ENCODE measurements around the gene EPHB6.

The EPHB6 gene

DNA sequence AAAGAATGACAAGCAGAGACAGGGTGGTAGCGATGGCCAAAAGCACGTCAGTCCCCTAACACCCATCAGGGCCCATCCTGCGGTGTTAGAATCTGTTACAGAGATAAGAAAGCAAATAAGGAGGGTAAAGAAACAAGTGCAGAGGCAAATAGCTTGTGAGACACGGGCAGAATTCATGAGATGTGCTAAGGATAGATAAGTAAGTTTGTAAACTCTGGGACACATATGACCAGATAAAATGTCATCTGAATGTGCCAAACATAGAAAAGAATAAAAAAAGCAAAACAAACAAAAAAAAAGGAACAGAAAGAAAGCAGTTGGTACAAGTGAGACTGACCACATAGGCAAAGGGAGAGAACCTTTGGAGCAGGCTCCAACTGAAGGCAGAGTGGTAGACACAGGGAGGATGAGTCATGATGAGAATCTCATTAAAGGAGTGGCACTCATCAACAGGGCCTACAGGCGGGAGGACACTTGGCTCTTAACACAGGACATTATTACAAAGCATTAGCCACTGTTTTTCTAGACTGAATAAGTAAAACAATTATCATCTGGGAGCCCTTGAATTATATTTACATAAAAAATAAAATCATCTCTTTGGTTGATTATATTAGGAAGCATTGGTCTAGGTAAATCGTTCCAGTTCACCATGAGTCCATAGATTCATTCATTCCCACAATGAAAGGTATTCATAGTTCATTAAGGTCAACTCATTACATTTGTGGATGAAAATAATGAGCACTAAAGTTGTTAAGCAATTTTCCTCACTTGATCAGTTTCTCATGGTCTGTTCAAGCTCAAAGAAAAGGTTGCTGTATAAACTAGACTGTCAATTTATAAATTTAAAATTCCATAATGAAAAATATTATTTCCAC lies 21.5 kb upstream of the EPHB6 start:
- no peak for DNase-seq

DNA sequence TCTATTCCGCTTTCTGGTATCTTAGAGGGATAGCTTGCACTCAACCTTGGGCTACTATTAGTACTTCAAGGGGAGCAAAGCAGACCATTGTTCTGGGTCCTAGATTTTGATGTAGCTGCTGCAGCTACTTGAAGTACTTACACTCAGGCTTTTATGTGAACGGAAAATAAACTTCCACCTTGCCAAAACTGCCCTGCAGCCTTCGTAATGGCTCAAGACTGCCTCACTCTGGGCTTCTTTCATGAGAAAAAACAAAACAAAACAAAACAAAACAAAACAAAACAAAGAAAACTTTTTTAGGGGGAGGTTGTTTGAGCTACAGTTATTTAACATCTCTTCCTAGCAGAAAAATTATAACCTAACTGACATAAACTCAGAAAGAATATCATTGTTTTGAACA lies 19.4 kb upstream of the EPHB6 start:
- DNase-seq, result no peak

DNA sequence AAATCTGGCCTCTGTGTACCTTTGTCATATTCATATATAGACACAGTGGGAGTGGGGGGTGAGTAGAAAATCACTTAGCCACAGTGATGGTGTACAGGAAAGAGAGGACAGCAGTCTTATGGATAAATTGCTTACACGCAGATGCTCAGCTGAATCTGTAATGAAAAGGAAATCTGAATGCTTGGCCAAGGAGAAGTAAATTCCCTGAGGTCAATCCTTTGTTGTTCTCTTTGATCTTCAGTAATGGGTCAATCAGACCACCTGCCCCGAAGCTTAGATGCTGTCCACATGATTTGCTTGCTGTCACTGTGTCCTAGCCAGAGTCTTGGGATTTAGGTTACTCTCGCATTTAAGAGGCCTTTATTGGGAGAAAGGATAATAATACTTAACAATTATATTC lies 18.4 kb upstream of the EPHB6 start:
- DNase-seq, result no peak

- DNase-seq, result no peak
Measured at GRCh38 chr7:142838461-142839213, 16.2 kb upstream of the EPHB6 start.

DNA sequence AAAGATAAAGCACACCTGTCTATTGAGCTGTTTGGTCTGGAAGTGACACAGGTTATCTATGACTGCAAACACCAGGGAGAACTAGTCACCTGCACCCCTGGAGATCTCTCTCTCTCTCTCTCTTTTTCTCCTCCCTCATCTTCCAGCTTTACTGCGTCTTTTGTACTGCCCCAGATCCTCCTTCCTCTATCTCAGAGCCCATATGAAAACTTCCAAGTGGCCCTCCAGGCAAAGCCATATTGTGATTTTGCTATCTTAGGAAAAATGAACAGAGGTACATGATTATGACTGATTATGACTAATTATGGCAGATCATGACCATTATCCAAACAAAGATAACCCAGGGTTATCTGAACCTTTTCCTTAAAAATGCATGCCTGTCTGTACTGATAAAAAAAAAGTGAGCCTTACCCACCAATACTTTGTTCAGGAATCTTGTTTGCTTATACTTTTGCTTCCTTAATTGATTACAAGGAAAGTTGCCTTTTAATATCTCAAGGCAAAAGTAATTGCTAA lies 12.6 kb upstream of the EPHB6 start:
- DNase-seq, result no peak

GRCh38 chr7:142847353-142847752 lies 7.5 kb upstream of the EPHB6 start:
- no peak for DNase-seq

- no peak for DNase-seq
Measured at GRCh38 chr7:142851269-142851668, 3.6 kb upstream of the EPHB6 start.

- no peak for DNase-seq
Measured at GRCh38 chr7:142851919-142852318, 3.0 kb upstream of the EPHB6 start.

- DNase-seq, result no peak
Measured at GRCh38 chr7:142853739-142854371, 1.0 kb upstream of the EPHB6 start.

DNA sequence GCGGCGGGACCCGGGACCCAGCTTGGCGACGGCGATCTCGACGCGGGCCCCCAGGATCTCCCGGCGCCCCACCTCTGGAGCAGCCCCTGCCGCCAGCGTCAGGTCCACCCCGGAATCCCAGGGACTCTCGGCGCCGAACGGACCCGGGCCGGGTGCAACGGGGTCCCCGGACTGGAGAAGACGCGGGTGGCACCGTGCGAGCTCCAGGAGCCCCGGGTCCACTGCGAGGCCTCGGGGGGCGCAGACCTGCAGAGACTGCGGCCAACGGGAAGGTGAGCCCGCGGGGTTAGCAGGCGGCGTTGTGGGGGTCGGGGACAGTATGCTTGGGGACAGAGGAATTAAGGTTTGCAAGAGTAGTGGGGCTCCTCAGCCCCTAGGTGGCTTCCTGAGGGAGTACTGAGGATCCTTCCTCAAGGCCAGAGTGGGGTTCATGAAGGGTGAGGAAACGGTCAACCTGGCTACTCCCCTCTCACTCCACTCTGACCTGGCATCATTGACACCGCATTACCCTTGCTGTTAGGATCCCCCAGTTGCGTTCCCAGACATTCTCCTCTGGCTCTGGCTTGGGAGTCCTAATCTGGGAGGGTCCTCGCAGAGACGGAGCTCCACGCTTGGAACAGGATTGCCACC lies 353 bp downstream of the EPHB6 start:
- DNase-seq, result no peak

- DNase-seq, result no peak
Measured at GRCh38 chr7:142855756-142856564, 1.1 kb downstream of the EPHB6 start.

- DNase-seq, result no peak
Measured at GRCh38 chr7:142856565-142857245, 1.8 kb downstream of the EPHB6 start.

- no peak for DNase-seq
Measured at GRCh38 chr7:142857625-142858024, 2.7 kb downstream of the EPHB6 start.

DNA sequence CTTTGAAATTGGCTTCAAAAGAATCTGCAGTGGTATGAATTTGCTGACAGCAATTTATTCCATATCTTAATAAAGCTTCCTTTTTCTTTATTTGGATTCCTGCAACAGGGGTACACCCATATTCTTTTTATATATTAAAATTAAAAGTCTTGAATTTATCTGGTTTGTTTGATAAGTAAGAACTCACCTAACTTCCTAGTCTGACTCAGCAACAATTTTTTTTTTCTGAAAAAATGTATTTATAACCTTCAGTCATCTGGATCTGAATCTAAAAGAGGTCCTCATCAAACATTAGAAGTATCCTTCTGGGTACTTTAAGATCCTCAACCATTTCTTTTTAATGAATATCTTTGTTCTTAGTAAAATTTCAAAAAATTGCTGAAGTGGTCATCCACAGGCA lies 4.5 kb downstream of the EPHB6 start:
- no peak for DNase-seq

DNA sequence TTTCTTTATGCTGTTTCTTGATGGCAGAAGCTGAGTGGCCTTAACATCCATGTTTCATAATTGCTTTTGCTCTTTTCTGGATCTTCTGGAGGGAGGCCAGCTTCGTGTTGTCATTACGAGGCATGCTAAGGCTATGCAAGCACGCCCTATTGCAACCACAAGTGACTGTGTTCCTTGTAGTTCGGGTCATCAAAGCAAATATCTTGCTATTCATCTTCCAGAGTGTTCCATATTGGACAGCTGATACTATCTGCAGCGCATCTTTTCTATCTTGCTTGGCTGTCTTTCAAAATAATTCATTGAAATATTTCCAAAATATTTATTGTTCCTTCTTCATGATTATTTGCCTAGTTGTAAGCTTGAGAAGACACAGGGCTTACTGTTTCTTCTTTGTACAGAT lies 5.0 kb downstream of the EPHB6 start:
- DNase-seq, result no peak

- no peak for DNase-seq
Measured at GRCh38 chr7:142860968-142861367, 6.1 kb downstream of the EPHB6 start.

DNA sequence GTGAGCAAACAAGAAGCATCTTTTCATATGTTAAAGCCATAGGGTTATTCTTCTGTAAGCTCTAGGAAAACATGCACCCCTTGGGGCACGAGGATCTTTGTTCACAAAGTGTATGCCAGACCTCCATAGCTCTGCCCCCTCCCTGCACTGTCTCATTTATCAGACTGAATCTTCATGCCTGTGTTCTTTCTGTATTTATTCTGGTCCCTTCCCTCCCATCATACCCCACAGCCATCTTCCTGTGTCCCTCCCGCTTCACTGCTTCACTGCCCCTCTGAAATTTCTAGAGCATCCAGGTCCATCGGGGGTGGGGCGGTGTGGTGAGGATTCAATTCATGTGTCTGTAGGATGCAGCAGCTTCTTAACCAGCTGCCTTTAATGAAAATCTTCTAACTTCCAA lies 7.5 kb downstream of the EPHB6 start:
- no peak for DNase-seq

- DNase-seq, result no peak
Measured at GRCh38 chr7:142862786-142863400, 8.0 kb downstream of the EPHB6 start.

DNA sequence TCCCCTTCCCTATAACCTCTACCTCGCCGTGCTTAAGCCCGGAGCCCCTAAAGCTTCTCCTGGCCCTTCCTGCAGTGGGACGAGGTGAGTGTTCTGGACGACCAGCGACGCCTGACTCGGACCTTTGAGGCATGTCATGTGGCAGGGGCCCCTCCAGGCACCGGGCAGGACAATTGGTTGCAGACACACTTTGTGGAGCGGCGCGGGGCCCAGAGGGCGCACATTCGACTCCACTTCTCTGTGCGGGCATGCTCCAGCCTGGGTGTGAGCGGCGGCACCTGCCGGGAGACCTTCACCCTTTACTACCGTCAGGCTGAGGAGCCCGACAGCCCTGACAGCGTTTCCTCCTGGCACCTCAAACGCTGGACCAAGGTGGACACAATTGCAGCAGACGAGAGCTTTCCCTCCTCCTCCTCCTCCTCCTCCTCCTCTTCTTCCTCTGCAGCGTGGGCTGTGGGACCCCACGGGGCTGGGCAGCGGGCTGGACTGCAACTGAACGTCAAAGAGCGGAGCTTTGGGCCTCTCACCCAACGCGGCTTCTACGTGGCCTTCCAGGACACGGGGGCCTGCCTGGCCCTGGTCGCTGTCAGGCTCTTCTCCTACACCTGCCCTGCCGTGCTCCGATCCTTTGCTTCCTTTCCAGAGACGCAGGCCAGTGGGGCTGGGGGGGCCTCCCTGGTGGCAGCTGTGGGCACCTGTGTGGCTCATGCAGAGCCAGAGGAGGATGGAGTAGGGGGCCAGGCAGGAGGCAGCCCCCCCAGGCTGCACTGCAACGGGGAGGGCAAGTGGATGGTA lies 9.2 kb downstream of the EPHB6 start:
- no peak for DNase-seq
